Spinal cord (tissue), 4 donors: Measurements from ENCODE around the gene MPV17L2. TPM values are rescaled to one million over a fixed set of nuclear protein-coding genes. Genes with fewer than 3 reads are reported as not detected.

Source experiments
- polyA plus RNA-seq, 2 donors: library from polyadenylated mRNA; unstranded; fragments of 120-200 nt; gene quantifications; one replicate each; pipeline ENCODE4 v1.2.1, GENCODE V29; 2013; ENCODE audit not compliant: insufficient read length in 2 of 2
- small RNA-seq: library from RNA; depleted of rRNA; stranded (forward); fragments of <200 nt; gene quantifications from one replicate; pipeline ENCODE3, GENCODE V24; 2014; ENCODE audit warnings: low replicate concordance
- total RNA-seq, 2 donors: library from RNA; depleted of rRNA in 1 of 2; stranded (reverse); fragments of 120-200 nt in 1 of 2; fragments of >200 nt in 1 of 2; gene quantifications; one replicate each; pipeline versions ENCODE4 v1.2.3 to v1.2.4, GENCODE V29; 2013 to 2014

Gene MPV17L2
- total and polyA plus RNA-seq, 4 donors = 4.7 to 14.7 (median 12.1) TPM

Small RNAs within 50 kb of the gene (small RNA-seq; reads per million reads assigned to genes)
- not detected for gene IFI30

Other genes starting within 250 kb of the MPV17L2 start
- 10 to 100 TPM in 1 of 2 donors, 1 to 10 TPM in 1; 7.3 to 14.0 TPM for gene KCNN1, start 226.1 kb upstream of the MPV17L2 start, total RNA-seq
- gene KCNN1, start 226.1 kb upstream of the MPV17L2 start, polyA plus RNA-seq = 10 to 100 TPM; 40.3 to 45.1 TPM
- gene ARRDC2, start 185.0 kb upstream of the MPV17L2 start, total RNA-seq = 1 to 10 TPM; 6.4 to 8.0 TPM
- gene ARRDC2, start 185.0 kb upstream of the MPV17L2 start, polyA plus RNA-seq = 1 to 10 TPM; 4.9 to 5.3 TPM
- gene IL12RB1, start 106.3 kb upstream of the MPV17L2 start, total RNA-seq = under 1 TPM; 0.40 to 0.50 TPM
- gene IL12RB1, start 106.3 kb upstream of the MPV17L2 start, polyA plus RNA-seq = under 1 TPM; 0.66 to 0.93 TPM
- gene MAST3, start 95.4 kb upstream of the MPV17L2 start, total RNA-seq = 1 to 10 TPM; 5.8 to 8.9 TPM
- 10 to 100 TPM; 17.3 to 22.0 TPM for gene MAST3, start 95.4 kb upstream of the MPV17L2 start, polyA plus RNA-seq
- gene PIK3R2, start 40.1 kb upstream of the MPV17L2 start, total RNA-seq = 10 to 100 TPM; 14.1 to 37.2 TPM
- gene PIK3R2, start 40.1 kb upstream of the MPV17L2 start, polyA plus RNA-seq = 100 to 1,000 TPM; 115 to 134 TPM
- 10 to 100 TPM; 10.3 to 14.6 TPM for gene IFI30, start 19.4 kb upstream of the MPV17L2 start, total RNA-seq
- 1 to 10 TPM; 1.9 to 2.8 TPM for gene IFI30, start 19.4 kb upstream of the MPV17L2 start, polyA plus RNA-seq
- gene RAB3A, start 10.8 kb downstream of the MPV17L2 start, total RNA-seq = 10 to 100 TPM; 26.7 to 86.6 TPM
- 100 to 1,000 TPM; 336 to 342 TPM for gene RAB3A, start 10.8 kb downstream of the MPV17L2 start, polyA plus RNA-seq
- gene PDE4C, start 33.2 kb downstream of the MPV17L2 start, total RNA-seq = 1 to 10 TPM in 1 of 2 donors, under 1 TPM in 1; 0.88 to 2.6 TPM
- 1 to 10 TPM; 1.1 to 1.7 TPM for gene PDE4C, start 33.2 kb downstream of the MPV17L2 start, polyA plus RNA-seq
- gene IQCN, start 81.2 kb downstream of the MPV17L2 start, total RNA-seq = 1 to 10 TPM in 1 of 2 donors, under 1 TPM in 1; 0.59 to 4.4 TPM
- 1 to 10 TPM; 5.0 to 9.0 TPM for gene IQCN, start 81.2 kb downstream of the MPV17L2 start, polyA plus RNA-seq
- 100 to 1,000 TPM in 1 of 2 donors, 10 to 100 TPM in 1; 73.2 to 101 TPM for gene JUND, start 88.4 kb downstream of the MPV17L2 start, total RNA-seq
- gene JUND, start 88.4 kb downstream of the MPV17L2 start, polyA plus RNA-seq = 100 to 1,000 TPM; 127 to 136 TPM
- gene LSM4, start 129.9 kb downstream of the MPV17L2 start, total RNA-seq = 100 to 1,000 TPM in 1 of 2 donors, 10 to 100 TPM in 1; 69.4 to 120 TPM
- 100 to 1,000 TPM; 104 to 105 TPM for gene LSM4, start 129.9 kb downstream of the MPV17L2 start, polyA plus RNA-seq
- 10 to 100 TPM; 16.2 to 28.4 TPM for gene PGPEP1, start 147.4 kb downstream of the MPV17L2 start, total RNA-seq
- 10 to 100 TPM; 21.5 to 33.5 TPM for gene PGPEP1, start 147.4 kb downstream of the MPV17L2 start, polyA plus RNA-seq
- gene GDF15, start 192.9 kb downstream of the MPV17L2 start, total RNA-seq = 1 to 10 TPM; 1.7 to 4.2 TPM
- 1 to 10 TPM in 1 of 2 donors, under 1 TPM in 1; 0.89 to 2.2 TPM for gene GDF15, start 192.9 kb downstream of the MPV17L2 start, polyA plus RNA-seq
- 1 to 10 TPM; 1.8 to 2.4 TPM for gene LRRC25, start 204.4 kb downstream of the MPV17L2 start, total RNA-seq
- gene LRRC25, start 204.4 kb downstream of the MPV17L2 start, polyA plus RNA-seq = 1 to 10 TPM; 1.3 to 1.4 TPM
- gene SSBP4, start 226.2 kb downstream of the MPV17L2 start, total RNA-seq = 100 to 1,000 TPM in 1 of 2 donors, 10 to 100 TPM in 1; 33.5 to 101 TPM
- 100 to 1,000 TPM; 154 to 166 TPM for gene SSBP4, start 226.2 kb downstream of the MPV17L2 start, polyA plus RNA-seq
- 10 to 100 TPM; 51.0 to 100.0 TPM for gene ISYNA1, start 244.9 kb downstream of the MPV17L2 start, total RNA-seq
- gene ISYNA1, start 244.9 kb downstream of the MPV17L2 start, polyA plus RNA-seq = 100 to 1,000 TPM; 127 to 180 TPM